NOMO-1 treated with dmso at 0.1 percent for 144 hours (cell line): ENCODE measurements around the gene DTX4.

Source experiments
- DNase-seq: peaks from one replicate; lab custom pipeline; 2025; ENCODE audit not compliant: unreplicated experiment; lab: John Stamatoyannopoulos, UW

Gene DTX4

GRCh38 chr11:59189986-59190385 is 18.1 kb downstream of the DTX4 start:
- no peak for DNase-seq

DNA sequence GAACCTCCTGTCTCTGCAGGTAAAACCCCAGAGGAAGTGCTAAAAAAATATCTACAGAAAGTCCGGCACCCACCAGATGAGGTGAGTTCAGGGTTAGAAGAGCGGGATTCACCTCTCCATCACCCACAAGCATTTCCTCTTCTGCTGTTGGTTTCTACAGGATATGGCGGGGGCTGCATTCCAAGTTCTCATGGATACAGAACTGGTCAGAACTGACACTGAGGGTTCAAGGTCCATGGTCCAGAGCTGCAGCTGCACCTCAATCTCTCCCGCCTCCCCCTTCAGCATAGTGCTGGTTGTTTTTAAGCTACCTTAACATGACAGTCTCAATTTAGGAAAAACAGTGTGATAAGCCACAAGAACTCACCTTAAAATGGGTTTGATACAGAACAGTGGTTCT is 19.2 kb downstream of the DTX4 start:
- DNase-seq, result no peak

DNA sequence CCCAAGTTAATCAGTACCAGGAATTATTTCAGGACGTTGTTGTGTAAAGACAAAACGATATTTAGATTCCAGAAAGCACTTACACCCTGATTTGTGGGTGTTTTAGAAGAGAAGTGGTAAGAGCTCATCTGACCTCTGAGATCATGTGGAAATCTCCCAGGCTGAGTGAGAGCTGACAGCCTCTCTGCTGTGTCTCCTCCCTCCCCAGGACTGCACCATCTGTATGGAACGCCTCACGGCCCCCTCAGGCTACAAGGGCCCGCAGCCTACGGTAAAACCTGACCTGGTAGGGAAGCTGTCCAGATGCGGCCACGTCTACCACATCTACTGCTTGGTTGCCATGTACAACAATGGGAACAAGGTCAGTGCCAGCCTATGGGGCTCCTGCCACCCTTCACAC is 20.0 kb downstream of the DTX4 start:
- DNase-seq, result no peak

GRCh38 chr11:59192446-59193020 is 20.6 kb downstream of the DTX4 start:
- no peak for DNase-seq

DNA sequence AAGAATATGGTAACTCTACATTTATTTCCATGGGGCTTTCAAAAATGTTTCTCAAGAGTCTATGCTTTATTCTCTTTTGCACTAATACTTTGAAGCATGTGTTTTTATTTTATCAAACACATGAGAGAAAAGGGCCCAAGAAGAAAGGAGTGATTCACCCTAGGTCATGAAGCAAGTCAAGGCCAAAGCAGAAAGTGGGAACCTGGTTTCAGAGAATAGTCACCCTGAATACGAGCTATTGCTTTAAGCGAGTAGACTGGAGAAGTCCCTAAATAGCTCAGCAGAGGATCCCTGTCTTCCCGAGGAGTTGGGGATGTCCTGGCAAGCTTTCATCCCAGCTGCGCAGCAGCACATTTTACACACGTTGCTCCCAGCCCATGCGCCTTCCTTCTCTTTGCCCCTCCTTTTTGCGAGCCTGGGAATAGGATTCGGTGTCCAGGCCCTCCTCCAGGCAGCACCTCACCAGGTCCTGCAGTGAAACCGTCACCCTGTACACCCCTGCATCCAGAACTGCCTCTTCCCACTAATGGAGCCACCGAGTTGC is 21.7 kb downstream of the DTX4 start:
- DNase-seq, result no peak

DNA sequence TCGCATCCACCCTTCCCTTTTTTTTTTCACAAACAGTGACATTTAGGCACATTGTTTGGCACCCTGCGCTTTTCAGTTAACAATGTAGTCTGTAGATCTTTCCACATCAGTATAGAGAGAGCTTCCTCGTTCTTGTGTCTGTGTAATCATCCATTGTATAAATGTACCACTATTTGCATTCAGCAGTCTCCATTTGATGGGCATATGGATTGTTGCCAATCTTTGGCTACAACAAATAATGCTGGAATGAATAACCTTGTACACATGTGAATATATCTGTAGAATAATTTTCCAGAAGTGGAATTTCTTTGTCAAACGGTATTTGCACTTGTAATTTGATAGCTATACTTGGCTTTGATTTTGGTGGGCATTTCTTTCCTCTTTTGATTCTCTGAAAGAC is 23.7 kb downstream of the DTX4 start:
- DNase-seq, result no peak

- no peak for DNase-seq
These were observed 24.8 kb downstream of the DTX4 start for GRCh38 chr11:59196777-59197176.

- DNase-seq, result no peak
These were observed 26.1 kb downstream of the DTX4 start for GRCh38 chr11:59197991-59198390.

GRCh38 chr11:59198726-59199125 is 26.8 kb downstream of the DTX4 start:
- DNase-seq, result no peak

- DNase-seq, result no peak
These were observed 27.9 kb downstream of the DTX4 start for GRCh38 chr11:59199546-59200422.

DNA sequence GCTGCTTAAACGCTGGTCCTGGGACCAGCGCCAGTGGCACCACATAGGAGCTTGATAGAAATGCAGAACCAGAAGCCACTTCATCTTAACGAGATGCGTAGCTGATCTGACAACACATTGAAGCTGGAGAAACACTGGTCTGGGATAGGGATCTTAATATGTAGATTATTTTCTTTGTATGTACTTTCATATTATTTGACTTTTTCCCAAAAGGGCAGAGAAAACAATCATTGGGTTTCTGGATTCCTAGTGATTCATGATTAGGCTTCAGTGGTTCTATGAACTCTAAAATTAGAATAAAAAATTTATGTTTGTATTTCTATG is 28.5 kb downstream of the DTX4 start:
- no peak for DNase-seq

- no peak for DNase-seq
These were observed 29.4 kb downstream of the DTX4 start for GRCh38 chr11:59201353-59201752.

DNA sequence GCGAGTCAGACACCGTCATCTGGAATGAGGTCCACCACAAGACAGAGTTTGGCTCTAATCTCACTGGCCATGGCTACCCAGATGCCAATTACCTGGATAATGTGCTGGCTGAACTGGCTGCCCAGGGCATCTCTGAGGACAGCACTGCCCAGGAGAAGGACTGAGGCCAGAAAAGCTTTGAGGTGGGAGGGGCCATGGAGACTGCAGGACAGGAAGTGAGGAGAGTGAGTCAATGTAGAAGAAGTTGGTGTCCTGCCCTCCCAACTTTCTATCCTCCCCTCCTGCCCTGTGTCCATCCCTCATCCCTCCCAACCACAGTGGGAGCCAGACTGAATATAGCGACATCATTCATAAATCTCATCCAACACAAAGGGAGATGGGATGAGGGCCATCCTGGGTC is 32.8 kb downstream of the DTX4 start:
- DNase-seq, result no peak

DNA sequence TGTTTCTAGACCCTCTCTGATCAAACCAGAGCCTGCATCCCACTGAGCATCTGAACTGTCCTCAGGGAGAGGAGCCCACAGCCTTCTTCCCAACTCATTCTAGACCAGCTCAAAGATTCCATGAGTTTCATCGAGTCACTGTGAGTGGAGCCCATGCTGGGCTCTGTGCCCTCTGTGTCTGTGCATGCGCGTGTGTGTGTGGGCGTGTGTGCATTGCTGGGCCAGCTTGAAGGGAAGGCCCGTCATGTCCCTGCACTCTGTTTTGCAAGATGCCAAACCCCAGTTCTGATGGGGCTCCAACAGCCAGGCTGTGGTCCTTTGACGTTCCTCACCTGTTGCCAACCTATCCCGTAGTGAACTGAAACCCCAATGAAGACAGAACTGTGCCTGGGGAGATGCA is 33.7 kb downstream of the DTX4 start:
- no peak for DNase-seq

DNA sequence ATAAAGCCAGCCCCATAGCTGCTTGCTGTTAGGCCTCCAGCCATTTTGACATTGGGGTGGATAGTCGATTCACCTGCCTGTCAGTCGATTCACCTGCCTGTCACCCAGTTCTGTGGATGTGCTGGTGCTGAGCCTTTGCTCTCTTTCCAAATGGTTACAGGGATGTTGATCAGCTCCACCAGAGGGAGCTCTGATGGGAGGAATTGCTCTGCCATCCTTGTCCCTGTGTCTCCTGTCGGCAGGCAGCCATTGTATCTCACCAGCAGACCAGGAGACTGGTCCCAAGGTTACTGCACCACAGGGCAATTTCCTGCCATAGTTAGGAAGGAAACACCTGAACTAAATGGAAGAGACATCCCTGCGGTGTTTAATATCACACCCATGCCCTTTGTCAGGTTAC is 34.7 kb downstream of the DTX4 start:
- DNase-seq, result no peak

- peak; percentile 17 for DNase-seq
These were observed 36.1 kb downstream of the DTX4 start for GRCh38 chr11:59207988-59208451.

GRCh38 chr11:59208956-59209355 is 37.0 kb downstream of the DTX4 start:
- no peak for DNase-seq

DNA sequence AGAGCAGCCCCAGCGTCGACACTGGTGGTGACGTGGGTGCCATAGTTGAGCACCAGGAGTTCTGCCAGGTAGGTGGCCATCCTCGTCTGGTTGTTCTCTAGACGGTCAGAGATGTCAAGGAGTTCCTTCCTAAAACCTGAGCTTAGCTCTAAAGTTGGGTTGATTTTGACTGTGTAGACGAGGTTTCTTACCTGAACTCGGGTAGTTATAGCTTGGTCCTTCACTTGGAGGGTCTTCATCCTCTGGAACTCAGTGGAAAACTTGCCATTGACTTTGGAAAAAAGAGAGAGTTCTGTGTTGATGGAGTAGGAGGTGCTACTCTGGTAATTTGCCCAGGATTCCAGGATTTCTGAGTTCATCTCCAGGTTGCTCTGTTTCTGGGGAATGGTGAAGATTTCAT is 40.3 kb downstream of the DTX4 start:
- DNase-seq, result no peak

DNA sequence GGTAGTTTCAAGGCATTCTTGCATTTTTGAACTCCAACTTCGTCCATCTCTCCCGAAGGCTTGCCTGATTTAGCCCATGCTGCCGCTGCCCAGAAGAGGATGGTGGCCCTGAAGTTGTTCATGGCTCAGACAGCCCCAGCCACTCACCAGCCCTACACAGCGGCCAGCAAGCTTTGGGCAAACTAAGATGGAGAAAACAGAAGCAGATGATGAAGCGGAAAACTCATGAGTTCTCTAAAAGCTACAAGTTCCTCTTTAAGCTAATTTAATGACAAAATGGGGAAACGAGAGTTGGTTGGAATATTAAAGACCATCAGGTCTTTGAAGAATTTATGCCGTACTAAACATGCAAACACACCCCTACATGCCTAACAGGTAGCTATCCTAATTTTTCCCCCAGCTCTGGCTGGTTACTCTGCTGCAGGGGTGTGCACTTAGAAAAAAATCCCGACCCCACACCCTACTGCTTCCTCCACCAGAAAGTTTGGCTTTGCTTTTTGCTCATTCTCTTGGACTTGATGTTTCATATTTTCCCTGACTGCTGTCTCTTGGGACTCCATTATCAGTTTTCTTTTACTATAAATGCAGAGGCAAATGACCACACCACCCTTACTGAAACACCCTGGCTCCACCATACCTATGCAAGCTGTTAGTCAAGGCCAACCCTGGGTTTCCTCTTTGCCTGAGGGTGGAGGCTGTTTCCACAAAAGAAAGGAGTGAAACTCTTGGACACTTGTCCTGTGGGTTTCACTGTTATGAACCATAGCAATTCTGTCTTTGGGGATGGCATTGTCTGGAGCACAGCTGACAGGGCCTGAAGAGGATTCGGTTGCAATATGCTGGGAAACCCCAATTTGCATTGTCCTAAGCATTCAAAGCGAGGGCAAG is 41.1 kb downstream of the DTX4 start, which contains the start of gene MPEG1:
Gene MPEG1 (minus strand): TSS at position 184 of the 888 bp plus-strand sequence. CDS start 62 bp downstream, at position 122.
- DNase-seq, result peak; percentile 71

DNA sequence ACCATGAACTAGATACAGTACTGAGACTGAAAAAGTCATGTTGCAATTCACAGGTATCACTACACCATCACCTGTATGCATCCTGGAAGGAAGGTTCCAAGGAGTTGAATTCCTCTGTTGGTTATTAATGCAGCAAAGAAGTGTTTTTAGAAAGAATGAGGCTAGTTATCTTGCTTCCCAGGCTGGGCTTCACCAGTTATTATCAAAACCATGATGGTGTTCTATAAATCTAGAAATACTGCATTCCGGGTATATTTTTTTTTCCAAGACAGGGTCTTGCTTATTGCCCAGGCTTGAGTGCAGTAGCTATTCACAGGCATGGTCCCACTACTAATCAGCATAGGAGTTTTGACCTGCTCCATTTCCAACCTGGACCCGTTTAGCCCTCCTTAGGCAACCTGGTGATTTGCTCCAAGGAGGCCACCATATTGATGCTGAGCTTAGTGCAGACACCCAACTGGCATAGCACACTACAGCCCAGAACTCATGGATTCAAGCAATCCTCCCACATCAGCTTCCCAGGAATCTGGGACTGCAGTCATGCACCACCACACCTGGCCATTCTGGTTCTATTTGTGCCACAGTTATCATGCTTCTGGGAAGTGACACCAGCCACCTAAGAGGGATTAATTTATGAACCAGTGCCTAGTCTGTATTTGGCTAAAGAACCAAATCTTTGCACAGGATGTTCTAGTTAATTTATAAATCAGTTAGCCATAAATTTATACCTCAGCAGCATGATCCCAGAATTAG is 42.4 kb downstream of the DTX4 start:
- no peak for DNase-seq
